GM12878 (cell line): ENCODE measurements around the gene MAD1L1. TPM values are rescaled to one million over a fixed set of nuclear protein-coding genes. Genes with fewer than 3 reads are reported as not detected.

Experiments
- ATAC-seq: fragments of 200-7000 bp; cut with Tn5 transposase; 3 replicates; pipeline ENCODE4 v1.9.1; 2020; ENCODE audit warnings: mild to moderate bottlenecking, moderate library complexity
- BruUV-seq: library from RNA; stranded (reverse); fragments of 400-500 nt; replicated peaks from 2 replicates; lab custom pipeline; 2021; lab: Mats Ljungman, UMichigan
- CTCF ChIA-PET: fragments of 300-600 bp; sonication (Branson Sonifier 250); formaldehyde crosslinking; extraction: SDS; loops from one replicate; lab custom pipeline; 2021; ENCODE audit warnings: inconsistent platforms; lab: Yijun Ruan, JAX
- POLR2A ChIA-PET: fragments of 350-600 bp; formaldehyde crosslinking; extraction: SDS; loops from one replicate; lab custom pipeline; 2021; ENCODE audit warnings: inconsistent platforms; lab: Charles Lee
- RAD21 ChIA-PET: fragments of 300-600 bp; sonication (Branson Sonifier 250); formaldehyde crosslinking; loops from one replicate; lab custom pipeline; 2023; ENCODE audit warnings: antibody characterized with exemption; ENCODE audit not compliant: unreplicated experiment; lab: Charles Lee
- SMC1A ChIA-PET: fragments of 300-600 bp; sonication (Branson Sonifier 250); formaldehyde crosslinking; loops from one replicate; lab custom pipeline; 2023; ENCODE audit not compliant: unreplicated experiment, uncharacterized antibody; lab: Charles Lee
- DNase-seq: peaks from one replicate; pipeline ENCODE4 v3.0.0-alpha.2; 2011; ENCODE audit warnings: low read depth, low spot score
- FAIRE-seq: peaks from 3 replicates; lab custom pipeline; 2011; peaks lifted over from hg19 to GRCh38; lab: Jason Lieb, UNC
- H2AFZ ChIP-seq: 2 replicates; pipeline ENCODE4 v1.6.0; 2011; ENCODE audit warnings: low read depth, low read length, control low read depth; ENCODE audit not compliant: control insufficient read depth
- H3K27ac ChIP-seq: 2 replicates; pipeline ENCODE4 v1.5.1; 2011; ENCODE audit warnings: control low read depth; ENCODE audit not compliant: control insufficient read depth, insufficient read depth
- H3K27me3 ChIP-seq, 2 experiments: replicated peaks in 1 of 2; 2 replicates each; pipeline versions ENCODE4 v1.6.0 to v1.6.1; 2011; ENCODE audit warnings: low read length in 1 of 2; ENCODE audit not compliant: control insufficient read depth in 2 of 2, insufficient read depth in 2 of 2
- H3K36me3 ChIP-seq, 2 experiments: 2 replicates each; pipeline ENCODE4 v1.5.1; 2011; ENCODE audit warnings: low read length in 1 of 2; ENCODE audit not compliant: control insufficient read depth in 2 of 2, insufficient read depth in 2 of 2
- H3K4me1 ChIP-seq: 2 replicates; pipeline ENCODE4 v1.6.1; 2011; ENCODE audit warnings: mild to moderate bottlenecking, low read length, moderate library complexity, mixed read lengths; ENCODE audit not compliant: control insufficient read depth, insufficient read depth
- H3K4me2 ChIP-seq: 2 replicates; pipeline ENCODE4 v1.6.0; 2011; ENCODE audit warnings: control low read depth; ENCODE audit not compliant: control insufficient read depth, insufficient read depth
- H3K4me3 ChIP-seq: fragments of 200-600 bp; sonication (generic); 2 replicates; pipeline ENCODE4 v1.5.1; 2016
- H3K79me2 ChIP-seq: 2 replicates; pipeline ENCODE4 v1.6.0; 2011; ENCODE audit warnings: low read length; ENCODE audit not compliant: control insufficient read depth, insufficient read depth
- H3K9ac ChIP-seq: 2 replicates; pipeline ENCODE4 v1.8.0; 2011; ENCODE audit warnings: low read length, control low read depth, mixed read lengths; ENCODE audit not compliant: control insufficient read depth, insufficient read depth
- H3K9me3 ChIP-seq: replicated peaks from 3 replicates; pipeline ENCODE4 v1.5.1; 2011; ENCODE audit warnings: mild to moderate bottlenecking, low read length; ENCODE audit not compliant: control insufficient read depth, insufficient read depth
- H4K20me1 ChIP-seq: 2 replicates; pipeline ENCODE4 v1.6.0; 2011; ENCODE audit not compliant: control insufficient read depth, insufficient read depth
- BHLHE40 ChIP-seq, 2 experiments: fragments of 450-650 bp in 1 of 2; IDR thresholded peaks; 2 replicates each; pipeline ENCODE4 v1.6.1; 2011 to 2017; ENCODE audit warnings: low read depth in 2 of 2, borderline replicate concordance in 1 of 2, improper control_type of control experiment in 1 of 2, low read length in 1 of 2, mild to moderate bottlenecking in 1 of 2
- CHD1 ChIP-seq: IDR thresholded peaks from 2 replicates; pipeline ENCODE4 v1.6.1; 2012; ENCODE audit warnings: low read depth, low read length, improper control_type of control experiment
- FOS ChIP-seq: IDR thresholded peaks from 3 replicates; pipeline ENCODE4 v1.6.1; 2011; ENCODE audit warnings: borderline replicate concordance; ENCODE audit not compliant: insufficient read length; ENCODE audit errors: extremely low read depth
- JUNB ChIP-seq: IDR thresholded peaks from 2 replicates; pipeline ENCODE4 v1.6.1; 2016; ENCODE audit warnings: antibody characterized with exemption, mild to moderate bottlenecking
- MEF2A ChIP-seq: IDR thresholded peaks from 2 replicates; pipeline ENCODE4 v1.6.1; 2011; ENCODE audit warnings: low read depth, mild to moderate bottlenecking, low read length, moderate library complexity; ENCODE audit not compliant: insufficient read depth
- POLR2AphosphoS2 ChIP-seq: IDR thresholded peaks from 2 replicates; pipeline ENCODE4 v1.6.1; 2011; ENCODE audit warnings: low read depth, mild to moderate bottlenecking, low read length, improper control_type of control experiment, moderate library complexity
- TBL1XR1 ChIP-seq: IDR thresholded peaks from 2 replicates; pipeline ENCODE4 v1.6.1; 2012; ENCODE audit warnings: low read depth, low read length, improper control_type of control experiment
- ZNF207 ChIP-seq: fragments of 450-650 bp; IDR thresholded peaks from 2 replicates; pipeline ENCODE4 v1.6.1; 2014; ENCODE audit warnings: antibody characterized with exemption, mild to moderate bottlenecking, borderline replicate concordance
- WGBS: methylation state at CpG from one replicate; pipeline ENCODE4 v1.1.6; 2016; ENCODE audit warnings: low lambda C conversion rate; ENCODE audit not compliant: insufficient replicate concordance, insufficient coverage; ENCODE audit errors: missing lambda C conversion rate; 5-methylcytosine and 5-hydroxymethylcytosine counted together
- in situ Hi-C: fragments of 300-500 bp; cut with MboI; formaldehyde crosslinking; loops from 9 replicates; pipeline ENCODE4 v1.14.3; 2018; ENCODE audit warnings: mixed read lengths
- intact Hi-C: fragments of 100-400 bp; cut with micrococcal nuclease; formaldehyde crosslinking; loops from one replicate; pipeline ENCODE4 v1.14.2; 2022; ENCODE audit not compliant: unreplicated experiment
- microRNA-seq: library from miRNA; unstranded; fragments of <30 nt; microRNA quantifications from one replicate; pipeline ENCODE4, GENCODE V29; 2018
- polyA plus RNA-seq, 11 experiments: library from polyadenylated mRNA; depleted of rRNA in 4 of 11; unstranded in 6 of 11; stranded (reverse) in 5 of 11; fragments of >200 nt; fragmentation: Nextera tagmentation in 4 of 11; fragmentation: Illumina TruSeq in 1 of 11; extraction: Ambion mirVana in 4 of 11; extraction: Trizol in 1 of 11; gene quantifications; 1 replicate in 1 of 11; 2 replicates in 10 of 11; pipeline versions ENCODE4 v1.2.1 to v1.2.3, GENCODE V29; 2011 to 2016; ENCODE audit warnings: inconsistent platforms in 2 of 11, missing spikeins in 2 of 11, low read depth in 1 of 11
- small RNA-seq: library from RNA; depleted of rRNA; stranded (forward); fragments of <200 nt; gene quantifications from one replicate; pipeline ENCODE3, GENCODE V24; 2014
- total RNA-seq, 4 experiments: library from RNA; depleted of rRNA in 3 of 4; stranded (reverse); fragments of >200 nt in 3 of 4; fragmentation: Illumina TruSeq in 1 of 4; extraction: Trizol in 1 of 4; gene quantifications; 2 replicates each; pipeline versions ENCODE4 v1.2.1 to v1.2.3, GENCODE V29; 2013 to 2021

The MAD1L1 gene
- total and polyA plus RNA-seq, 10 of the 15 experiments (the other 5 are each of a cell fraction or from before 2014, with no cell fraction given) = 2.2 to 76.8 (median 38.3) TPM

- ChIA-PET POLR2A (no interaction called here), RAD21 (no interaction called here), SMC1A (no interaction called here), CTCF (interaction anchor here (0.6 kb wide), 1 partner anchor 261 kb away, joined by 3 read pairs; no protein-coding TSS in a partner anchor)
- no TSS peak for BruUV-seq
- no peak for TF ChIP-seq JUNB
- no peak for TF ChIP-seq FOS
- no peak for TF ChIP-seq ZNF207
- TF ChIP-seq CHD1 = no peak
- TF ChIP-seq POLR2AphosphoS2 = no peak
- TF ChIP-seq TBL1XR1 = no peak
- TF ChIP-seq BHLHE40 (IDR thresholded peaks at IDR 0.05; ENCODE audit: borderline replicate concordance in 1 of 2, low read depth in 2 of 2, low read length in 1 of 2) = no peak
- TF ChIP-seq MEF2A = no peak
- Histone ChIP-seq H4K20me1 (no peaks in the 10 kb centered on the region), H3K27ac (no peak overlapping the region), H3K36me3 (no peaks in the 10 kb centered on the region), H3K4me2 (no peak overlapping the region), H3K9me3 (peaks cover 2% of the 10 kb centered on the region; the same call in 1 of the 3 replicates), H3K27me3 (no peaks in the 10 kb centered on the region), H3K79me2 (no peaks in the 10 kb centered on the region), H2AFZ (no peak overlapping the region), H3K4me3 (no peak overlapping the region), H3K9ac (no peak overlapping the region), H3K4me1 (no peaks in the 10 kb centered on the region)
- 60% methylated on average over 10 of the region's 10 CpGs for whole genome bisulfite sequencing
- intact Hi-C loops (no loop called here), in situ Hi-C loops (no loop called here)
- ATAC-seq = no peak
- no peak for FAIRE-seq
- no peak for DNase-seq
Observed at GRCh38 chr7:1767524-1767923, 465.2 kb downstream of the MAD1L1 start.

Small RNAs within 50 kb of the gene (microRNA-seq; reads per million reads assigned to microRNA genes)
- not detected for gene MIR4655
- gene MIR6836 = 0.94 reads per million

Small RNAs within 50 kb of the gene (small RNA-seq; reads per million reads assigned to genes)
- not detected for gene MIR4655

Other genes starting within 250 kb of the MAD1L1 start
- gene MRM2, start 9.3 kb upstream of the MAD1L1 start, total RNA-seq (2014; rRNA removed) = 57.1 and 61.7 TPM in 2 replicates
- 54.8 and 60.1 TPM in 2 replicates for gene MRM2, start 9.3 kb upstream of the MAD1L1 start, total RNA-seq (2014; rRNA removed; fragmentation: Illumina TruSeq; extraction: Trizol)
- gene MRM2, start 9.3 kb upstream of the MAD1L1 start, total RNA-seq (2021) = 61.2 and 62.9 TPM in 2 replicates
- 34.8 and 43.2 TPM in 2 replicates for gene MRM2, start 9.3 kb upstream of the MAD1L1 start, polyA plus RNA-seq (2011; rRNA removed)
- 75.6 and 79.8 TPM in 2 replicates for gene MRM2, start 9.3 kb upstream of the MAD1L1 start, polyA plus RNA-seq (2014; fragmentation: Illumina TruSeq; extraction: Trizol)
- gene MRM2, start 9.3 kb upstream of the MAD1L1 start, polyA plus RNA-seq (2014; fragmentation: Nextera tagmentation; extraction: Ambion mirVana) = 10 to 100 TPM; 91.4 to 92.9 TPM
- gene MRM2, start 9.3 kb upstream of the MAD1L1 start, polyA plus RNA-seq (2014; rRNA removed) = 58.9 and 59.2 TPM in 2 replicates
- 100 to 1,000 TPM; 125 to 128 TPM for gene MRM2, start 9.3 kb upstream of the MAD1L1 start, polyA plus RNA-seq (2016; fragmentation: Nextera tagmentation; extraction: Ambion mirVana)
- gene NUDT1, start 9.3 kb upstream of the MAD1L1 start, total RNA-seq (2014; rRNA removed) = 71.4 and 81.6 TPM in 2 replicates
- 56.4 and 58.1 TPM in 2 replicates for gene NUDT1, start 9.3 kb upstream of the MAD1L1 start, total RNA-seq (2014; rRNA removed; fragmentation: Illumina TruSeq; extraction: Trizol)
- 62.1 TPM in 2 replicates for gene NUDT1, start 9.3 kb upstream of the MAD1L1 start, total RNA-seq (2021)
- gene NUDT1, start 9.3 kb upstream of the MAD1L1 start, polyA plus RNA-seq (2011; rRNA removed) = 24.1 and 40.2 TPM in 2 replicates
- gene NUDT1, start 9.3 kb upstream of the MAD1L1 start, polyA plus RNA-seq (2014; fragmentation: Illumina TruSeq; extraction: Trizol) = 7.7 and 36.7 TPM in 2 replicates
- 10 to 100 TPM in 1 of 2 experiments, 1 to 10 TPM in 1; 7.7 to 23.3 TPM for gene NUDT1, start 9.3 kb upstream of the MAD1L1 start, polyA plus RNA-seq (2014; fragmentation: Nextera tagmentation; extraction: Ambion mirVana)
- 77.5 and 87.5 TPM in 2 replicates for gene NUDT1, start 9.3 kb upstream of the MAD1L1 start, polyA plus RNA-seq (2014; rRNA removed)
- gene NUDT1, start 9.3 kb upstream of the MAD1L1 start, polyA plus RNA-seq (2016; fragmentation: Nextera tagmentation; extraction: Ambion mirVana) = 100 to 1,000 TPM; 115 to 122 TPM
- gene SNX8, start 81.5 kb upstream of the MAD1L1 start, total RNA-seq (2014; rRNA removed) = 40.5 and 42.2 TPM in 2 replicates
- gene SNX8, start 81.5 kb upstream of the MAD1L1 start, total RNA-seq (2014; rRNA removed; fragmentation: Illumina TruSeq; extraction: Trizol) = 46.5 and 51.6 TPM in 2 replicates
- gene SNX8, start 81.5 kb upstream of the MAD1L1 start, total RNA-seq (2021) = 150 and 156 TPM in 2 replicates
- gene SNX8, start 81.5 kb upstream of the MAD1L1 start, polyA plus RNA-seq (2011; rRNA removed) = 92.1 and 210 TPM in 2 replicates
- gene SNX8, start 81.5 kb upstream of the MAD1L1 start, polyA plus RNA-seq (2014; fragmentation: Illumina TruSeq; extraction: Trizol) = 19.4 and 79.8 TPM in 2 replicates
- 10 to 100 TPM in 1 of 2 experiments, 1 to 10 TPM in 1; 6.4 to 21.5 TPM for gene SNX8, start 81.5 kb upstream of the MAD1L1 start, polyA plus RNA-seq (2014; fragmentation: Nextera tagmentation; extraction: Ambion mirVana)
- 115 and 118 TPM in 2 replicates for gene SNX8, start 81.5 kb upstream of the MAD1L1 start, polyA plus RNA-seq (2014; rRNA removed)
- gene SNX8, start 81.5 kb upstream of the MAD1L1 start, polyA plus RNA-seq (2016; fragmentation: Nextera tagmentation; extraction: Ambion mirVana) = 100 to 1,000 TPM; 118 to 133 TPM
- gene EIF3B, start 121.9 kb upstream of the MAD1L1 start, total RNA-seq (2014; rRNA removed) = 154 and 166 TPM in 2 replicates
- 197 and 221 TPM in 2 replicates for gene EIF3B, start 121.9 kb upstream of the MAD1L1 start, total RNA-seq (2014; rRNA removed; fragmentation: Illumina TruSeq; extraction: Trizol)
- gene EIF3B, start 121.9 kb upstream of the MAD1L1 start, total RNA-seq (2021) = 232 and 251 TPM in 2 replicates
- 138 and 140 TPM in 2 replicates for gene EIF3B, start 121.9 kb upstream of the MAD1L1 start, polyA plus RNA-seq (2011; rRNA removed)
- 275 and 289 TPM in 2 replicates for gene EIF3B, start 121.9 kb upstream of the MAD1L1 start, polyA plus RNA-seq (2014; fragmentation: Illumina TruSeq; extraction: Trizol)
- gene EIF3B, start 121.9 kb upstream of the MAD1L1 start, polyA plus RNA-seq (2014; fragmentation: Nextera tagmentation; extraction: Ambion mirVana) = 10 to 100 TPM; 17.6 to 52.4 TPM
- gene EIF3B, start 121.9 kb upstream of the MAD1L1 start, polyA plus RNA-seq (2014; rRNA removed) = 167 and 173 TPM in 2 replicates
- gene EIF3B, start 121.9 kb upstream of the MAD1L1 start, polyA plus RNA-seq (2016; fragmentation: Nextera tagmentation; extraction: Ambion mirVana) = 100 to 1,000 TPM in 1 of 2 experiments, 10 to 100 TPM in 1; 36.9 to 126 TPM
- 2.0 and 2.4 TPM in 2 replicates for gene CHST12, start 170.7 kb upstream of the MAD1L1 start, total RNA-seq (2014; rRNA removed)
- gene CHST12, start 170.7 kb upstream of the MAD1L1 start, total RNA-seq (2014; rRNA removed; fragmentation: Illumina TruSeq; extraction: Trizol) = 0.78 and 1.1 TPM in 2 replicates
- gene CHST12, start 170.7 kb upstream of the MAD1L1 start, total RNA-seq (2021) = 6.9 and 8.4 TPM in 2 replicates
- gene CHST12, start 170.7 kb upstream of the MAD1L1 start, polyA plus RNA-seq (2011; rRNA removed) = 5.9 and 14.2 TPM in 2 replicates
- 0.19 and 0.43 TPM in 2 replicates for gene CHST12, start 170.7 kb upstream of the MAD1L1 start, polyA plus RNA-seq (2014; fragmentation: Illumina TruSeq; extraction: Trizol)
- under 1 TPM; 0.05 to 0.33 TPM for gene CHST12, start 170.7 kb upstream of the MAD1L1 start, polyA plus RNA-seq (2014; fragmentation: Nextera tagmentation; extraction: Ambion mirVana)
- gene CHST12, start 170.7 kb upstream of the MAD1L1 start, polyA plus RNA-seq (2014; rRNA removed) = 4.2 and 6.0 TPM in 2 replicates
- 10 to 100 TPM; 11.8 TPM for gene CHST12, start 170.7 kb upstream of the MAD1L1 start, polyA plus RNA-seq (2016; fragmentation: Nextera tagmentation; extraction: Ambion mirVana)
- gene GRIFIN, start 243.5 kb upstream of the MAD1L1 start, total RNA-seq (2014; rRNA removed) = not detected in 2 replicates
- not detected in 2 replicates for gene GRIFIN, start 243.5 kb upstream of the MAD1L1 start, total RNA-seq (2014; rRNA removed; fragmentation: Illumina TruSeq; extraction: Trizol)
- not detected in 2 replicates for gene GRIFIN, start 243.5 kb upstream of the MAD1L1 start, total RNA-seq (2021)
- not detected in 2 replicates for gene GRIFIN, start 243.5 kb upstream of the MAD1L1 start, polyA plus RNA-seq (2011; rRNA removed)
- gene GRIFIN, start 243.5 kb upstream of the MAD1L1 start, polyA plus RNA-seq (2014; fragmentation: Illumina TruSeq; extraction: Trizol) = not detected in 2 replicates
- not detected for gene GRIFIN, start 243.5 kb upstream of the MAD1L1 start, polyA plus RNA-seq (2014; fragmentation: Nextera tagmentation; extraction: Ambion mirVana)
- gene GRIFIN, start 243.5 kb upstream of the MAD1L1 start, polyA plus RNA-seq (2014; rRNA removed) = not detected in 2 replicates
- gene GRIFIN, start 243.5 kb upstream of the MAD1L1 start, polyA plus RNA-seq (2016; fragmentation: Nextera tagmentation; extraction: Ambion mirVana) = not detected